Adipocyte (in vitro differentiated cells): ENCODE results near the gene LRPPRC.
"Not testable (repeated sequence)": the region's sequence is repeated elsewhere in the genome, so short reads cannot be mapped to it uniquely, and the experiment has no call there.

Source experiments
- DNase-seq: peaks from one replicate; pipeline ENCODE4 v3.0.0-alpha.2; 2015; ENCODE audit warnings: low read depth
- H3K27me3 ChIP-seq: replicated peaks from 2 replicates; pipeline ENCODE4 v1.7.0; 2013; ENCODE audit warnings: mild to moderate bottlenecking, low read length, moderate library complexity; ENCODE audit not compliant: control insufficient read depth, insufficient read depth
- H3K36me3 ChIP-seq: 2 replicates; pipeline ENCODE4 v1.7.0; 2013; ENCODE audit warnings: low read length, mild to moderate bottlenecking, moderate library complexity; ENCODE audit not compliant: control insufficient read depth, insufficient read depth, severe bottlenecking
- H3K4me1 ChIP-seq: 2 replicates; pipeline ENCODE4 v1.7.0; 2013; ENCODE audit warnings: mild to moderate bottlenecking, low read length, moderate library complexity; ENCODE audit not compliant: control insufficient read depth, insufficient read depth
- H3K4me3 ChIP-seq: 2 replicates; pipeline ENCODE4 v1.7.0; 2013; ENCODE audit warnings: mild to moderate bottlenecking, low read length, moderate library complexity
- H3K9ac ChIP-seq: 2 replicates; pipeline ENCODE4 v1.7.0; 2013; ENCODE audit warnings: mild to moderate bottlenecking, low read length, moderate library complexity
- H3K9me3 ChIP-seq: 2 replicates; pipeline ENCODE4 v1.7.0; 2013; ENCODE audit warnings: mild to moderate bottlenecking, low read length, moderate library complexity; ENCODE audit not compliant: control insufficient read depth

Gene LRPPRC

DNA sequence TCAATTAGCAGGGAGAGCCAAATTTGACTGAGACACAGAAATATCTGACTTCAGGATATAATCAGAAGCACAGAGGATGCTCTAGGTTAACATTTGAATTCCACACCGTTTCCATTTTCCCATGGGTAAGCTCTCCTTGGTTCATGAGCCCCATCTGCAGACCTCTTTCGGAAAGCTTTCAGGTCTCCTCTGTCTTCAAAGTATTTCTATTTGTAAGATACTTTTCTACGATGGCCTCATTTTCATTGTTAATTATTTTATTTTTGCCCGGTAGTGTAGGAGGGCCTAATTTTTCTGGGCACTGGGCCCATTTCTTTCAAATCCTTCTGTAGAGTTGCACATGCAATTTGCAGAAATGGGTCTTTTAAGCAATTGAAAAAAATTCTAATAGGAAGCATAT, 53.8 kb downstream of the LRPPRC start:
- H3K9me3 ChIP-seq: no peaks in the 10 kb centered on the region
- no peaks in the 10 kb centered on the region for H3K27me3 ChIP-seq
- H3K9ac ChIP-seq: no peak overlapping the region
- no peaks in the 10 kb centered on the region for H3K4me1 ChIP-seq
- no peak overlapping the region for H3K4me3 ChIP-seq
- DNase-seq: peak; percentile 7
- peaks cover 79% of the 10 kb centered on the region for H3K36me3 ChIP-seq

DNA sequence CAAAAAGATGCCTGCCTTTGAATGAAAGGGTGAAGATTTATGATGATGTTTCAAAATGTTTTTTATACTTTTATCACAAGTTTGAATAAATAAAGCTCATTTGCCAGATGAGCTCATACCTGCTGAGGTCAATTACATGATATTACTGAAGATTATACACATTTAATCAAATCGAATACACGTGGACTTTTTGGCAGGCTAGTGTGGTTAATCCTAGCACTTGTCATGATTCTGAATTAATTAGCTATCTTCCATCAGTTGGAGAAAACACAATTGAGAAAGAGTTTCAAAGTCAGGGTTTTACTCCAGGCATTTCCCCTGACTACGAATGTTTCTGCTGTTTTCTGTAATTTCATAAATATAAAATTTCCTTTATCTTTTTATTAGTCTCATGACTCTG, 54.4 kb downstream of the LRPPRC start:
- no peak overlapping the region for H3K4me3 ChIP-seq
- no peaks in the 10 kb centered on the region for H3K4me1 ChIP-seq
- H3K27me3 ChIP-seq: no peaks in the 10 kb centered on the region
- no peak for DNase-seq
- no peaks in the 10 kb centered on the region for H3K9me3 ChIP-seq
- peaks cover 78% of the 10 kb centered on the region for H3K36me3 ChIP-seq
- no peak overlapping the region for H3K9ac ChIP-seq

DNA sequence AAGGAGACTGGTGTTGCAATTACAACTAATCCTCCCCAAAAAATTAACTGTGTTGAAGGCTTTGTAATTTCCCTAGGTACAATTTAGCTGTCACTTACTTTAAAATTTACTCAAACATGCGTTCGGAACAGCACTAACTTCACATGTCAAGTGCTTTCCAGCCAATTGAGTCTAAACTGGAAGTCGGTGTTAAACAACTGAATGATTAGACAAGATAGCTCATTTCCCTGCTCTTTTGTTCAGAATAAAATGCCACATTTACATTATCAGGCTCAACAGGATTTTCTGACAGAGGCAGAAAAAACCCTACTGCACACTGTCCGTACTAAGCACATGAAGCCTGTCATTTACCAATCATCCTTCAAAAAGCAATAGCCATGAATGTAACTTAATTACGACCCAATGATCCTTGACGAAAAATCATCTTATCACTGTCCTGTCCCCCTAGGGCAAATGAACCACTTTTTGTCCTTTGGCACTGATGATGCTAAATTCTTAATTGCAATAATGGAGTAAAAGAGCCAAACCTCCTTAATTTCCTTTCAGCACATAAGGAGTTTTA, 56.0 kb downstream of the LRPPRC start:
- Histone ChIP-seq H3K9me3 (no peaks in the 10 kb centered on the region), H3K4me3 (no peak overlapping the region), H3K27me3 (no peaks in the 10 kb centered on the region), H3K9ac (no peak overlapping the region), H3K36me3 (peaks cover 69% of the 10 kb centered on the region), H3K4me1 (no peaks in the 10 kb centered on the region)
- DNase-seq: no peak

DNA sequence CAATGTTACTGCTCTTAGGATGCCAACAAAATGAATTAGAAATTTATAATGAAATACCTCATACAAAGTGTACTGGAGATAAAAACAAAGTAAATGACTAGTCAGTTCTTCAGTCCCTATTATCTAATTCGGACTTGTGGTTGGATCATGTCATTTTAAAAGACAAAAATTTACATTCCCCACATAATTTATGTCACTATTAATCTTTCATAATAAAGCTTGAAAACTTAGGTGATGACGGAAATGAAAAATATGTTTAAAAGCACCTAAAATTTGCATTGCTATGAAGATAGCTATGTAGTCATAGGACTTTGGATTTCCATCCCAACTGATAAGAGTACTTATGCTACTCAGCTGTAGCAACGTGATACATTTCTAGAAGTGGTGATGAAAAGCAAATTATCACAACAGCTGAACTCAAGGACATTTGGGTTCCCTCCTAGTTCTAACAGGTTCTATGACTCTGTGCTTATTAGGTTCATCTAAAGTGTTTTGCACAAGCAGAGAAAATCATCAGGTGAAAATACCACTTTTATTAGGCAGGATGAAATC, 58.4 kb downstream of the LRPPRC start:
- Histone ChIP-seq H3K27me3 (no peaks in the 10 kb centered on the region), H3K9me3 (no peaks in the 10 kb centered on the region), H3K4me3 (no peak overlapping the region), H3K9ac (no peak overlapping the region), H3K4me1 (no peaks in the 10 kb centered on the region), H3K36me3 (peaks cover 72% of the 10 kb centered on the region)
- no peak for DNase-seq

DNA sequence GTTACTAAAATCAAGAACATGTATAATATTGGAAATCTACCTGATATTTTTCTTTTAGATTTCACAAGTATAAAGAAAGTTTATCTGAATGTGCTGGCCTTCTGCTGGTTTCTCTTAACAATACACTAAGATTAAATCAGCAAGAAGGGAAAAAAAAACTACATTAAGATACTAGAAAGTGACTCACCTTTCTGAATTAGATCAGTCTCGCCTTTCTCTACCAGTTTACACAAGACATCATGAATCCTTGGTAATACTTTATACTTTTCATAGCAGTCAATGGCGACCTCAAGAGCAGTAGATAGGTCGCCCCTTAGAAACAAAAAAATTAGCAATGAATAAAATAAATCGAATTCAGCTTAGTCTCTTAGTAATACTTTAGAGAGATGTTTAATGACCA, 61.2 kb downstream of the LRPPRC start:
- H3K27me3 ChIP-seq: no peaks in the 10 kb centered on the region
- no peak for DNase-seq
- peaks cover 83% of the 10 kb centered on the region for H3K36me3 ChIP-seq
- H3K4me1 ChIP-seq: no peaks in the 10 kb centered on the region
- no peaks in the 10 kb centered on the region for H3K9me3 ChIP-seq
- H3K9ac ChIP-seq: no peak overlapping the region
- H3K4me3 ChIP-seq: no peak overlapping the region

DNA sequence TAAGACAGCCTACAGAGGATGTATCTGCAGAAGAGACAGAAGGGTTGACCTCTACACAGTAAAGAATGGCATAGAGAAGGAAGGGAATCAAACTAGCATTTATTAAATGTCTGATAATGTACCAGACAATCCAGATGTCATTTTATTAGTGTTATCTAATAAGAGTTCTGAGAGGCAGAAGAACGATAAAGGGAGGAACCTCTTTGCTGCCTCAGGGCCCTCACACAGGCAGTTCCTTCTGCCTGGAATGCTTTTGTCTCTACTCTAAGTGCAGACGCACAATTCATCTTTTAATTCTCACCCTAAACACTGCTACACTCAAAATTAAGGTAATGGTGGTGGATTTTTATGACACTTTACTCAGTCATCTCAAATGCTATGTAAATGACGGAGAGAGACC, 64.5 kb downstream of the LRPPRC start:
- no peaks in the 10 kb centered on the region for H3K4me1 ChIP-seq
- no peak for DNase-seq
- H3K36me3 ChIP-seq: peaks cover 91% of the 10 kb centered on the region
- no peak overlapping the region for H3K9ac ChIP-seq
- H3K4me3 ChIP-seq: no peak overlapping the region
- H3K27me3 ChIP-seq: no peaks in the 10 kb centered on the region
- no peaks in the 10 kb centered on the region for H3K9me3 ChIP-seq

DNA sequence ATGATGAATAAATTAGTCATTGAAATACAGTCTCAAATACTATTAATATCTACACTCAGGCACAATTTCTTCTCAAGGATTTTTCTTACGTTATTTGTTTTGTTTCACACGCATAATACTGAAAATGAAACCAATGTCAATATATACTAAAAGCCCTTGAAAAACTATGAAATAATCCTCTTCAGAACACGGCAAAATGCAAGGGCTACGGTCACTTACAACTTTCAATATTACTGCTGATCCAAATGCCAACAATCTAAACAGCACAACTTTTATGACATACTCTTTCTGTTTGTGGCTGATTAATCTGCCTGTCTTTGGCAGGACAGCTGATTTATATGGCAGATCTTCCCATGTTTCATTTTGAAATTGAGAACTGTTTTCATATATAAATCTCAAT, 68.3 kb downstream of the LRPPRC start:
- Histone ChIP-seq H3K36me3 (peaks cover 98% of the 10 kb centered on the region), H3K9me3 (no peaks in the 10 kb centered on the region), H3K4me1 (no peaks in the 10 kb centered on the region), H3K9ac (no peak overlapping the region), H3K4me3 (no peak overlapping the region), H3K27me3 (no peaks in the 10 kb centered on the region)
- no peak for DNase-seq

DNA sequence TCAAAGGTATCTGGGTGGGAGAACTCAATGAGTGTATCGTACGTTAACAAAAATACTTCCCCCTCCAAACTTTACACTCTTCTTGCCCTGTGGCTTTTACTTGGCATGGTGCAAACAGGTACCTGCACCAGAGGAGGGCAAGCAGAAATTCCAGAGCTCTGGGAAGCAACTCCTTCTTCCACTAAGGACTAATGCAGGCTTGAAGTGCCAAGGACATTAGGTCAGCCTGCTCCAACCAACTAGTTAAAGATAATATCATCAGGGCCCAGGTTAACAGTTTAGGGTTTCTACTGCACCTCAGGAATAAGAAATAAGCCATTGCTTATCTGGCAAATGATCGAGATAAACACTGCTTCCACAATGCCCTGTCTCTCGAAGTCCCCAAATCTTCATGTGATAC, 70.4 kb downstream of the LRPPRC start:
- H3K36me3 ChIP-seq: peaks cover 97% of the 10 kb centered on the region
- no peak overlapping the region for H3K4me3 ChIP-seq
- no peaks in the 10 kb centered on the region for H3K4me1 ChIP-seq
- H3K9ac ChIP-seq: no peak overlapping the region
- DNase-seq: no peak
- H3K27me3 ChIP-seq: no peaks in the 10 kb centered on the region
- H3K9me3 ChIP-seq: no peaks in the 10 kb centered on the region

DNA sequence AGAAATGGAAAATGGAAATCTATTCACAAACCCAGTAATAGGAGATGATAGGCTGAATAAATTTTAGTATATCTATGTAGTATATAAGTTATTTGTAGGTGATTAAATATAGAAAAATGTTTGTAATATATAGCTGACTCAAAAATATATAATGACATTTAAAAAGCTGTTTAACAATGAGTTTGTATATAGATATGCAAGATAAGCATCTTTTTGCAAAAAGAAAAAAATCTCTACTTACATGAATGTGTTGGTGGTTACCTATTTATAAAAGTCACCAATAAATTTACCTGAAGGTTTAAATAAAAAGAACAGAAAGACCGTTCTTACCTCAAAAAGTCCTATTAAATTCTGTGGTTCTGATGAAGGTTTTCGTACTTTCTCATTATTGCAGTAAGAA, 71.3 kb downstream of the LRPPRC start:
- Histone ChIP-seq H3K27me3 (no peaks in the 10 kb centered on the region), H3K9ac (no peak overlapping the region), H3K9me3 (no peaks in the 10 kb centered on the region), H3K36me3 (peaks cover 93% of the 10 kb centered on the region), H3K4me3 (no peak overlapping the region), H3K4me1 (no peaks in the 10 kb centered on the region)
- DNase-seq: no peak

DNA sequence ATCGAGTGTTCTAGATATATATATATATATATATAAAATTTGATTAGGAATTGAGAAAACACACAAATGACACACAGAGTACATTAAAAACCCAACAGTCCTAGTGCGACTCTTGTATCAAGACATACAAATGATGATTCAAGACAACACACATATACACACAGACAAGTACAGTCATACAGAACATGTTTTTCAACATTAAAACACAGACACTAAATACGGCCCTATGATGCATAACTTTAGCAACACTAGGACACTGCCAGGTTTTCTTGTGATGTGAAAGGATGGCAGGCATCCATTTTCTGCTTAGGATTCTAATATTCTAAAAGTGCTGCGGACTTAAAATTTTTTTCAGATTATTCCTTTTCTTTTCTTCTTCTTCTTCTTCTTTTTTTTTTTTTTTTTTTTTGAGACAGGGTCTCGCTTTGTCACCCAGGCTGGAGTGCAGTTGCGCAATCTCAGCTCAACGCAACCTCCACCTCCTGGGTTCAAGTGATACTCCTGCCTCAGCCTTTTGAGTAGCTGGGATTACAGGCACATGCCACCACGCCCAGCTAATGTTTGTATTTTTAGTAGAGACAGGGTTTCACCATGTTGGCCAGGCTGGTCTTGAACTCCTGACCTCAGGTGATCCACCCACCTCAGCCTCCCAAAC, 84.5 kb downstream of the LRPPRC start:
- peaks cover 74% of the 10 kb centered on the region for H3K36me3 ChIP-seq

DNA sequence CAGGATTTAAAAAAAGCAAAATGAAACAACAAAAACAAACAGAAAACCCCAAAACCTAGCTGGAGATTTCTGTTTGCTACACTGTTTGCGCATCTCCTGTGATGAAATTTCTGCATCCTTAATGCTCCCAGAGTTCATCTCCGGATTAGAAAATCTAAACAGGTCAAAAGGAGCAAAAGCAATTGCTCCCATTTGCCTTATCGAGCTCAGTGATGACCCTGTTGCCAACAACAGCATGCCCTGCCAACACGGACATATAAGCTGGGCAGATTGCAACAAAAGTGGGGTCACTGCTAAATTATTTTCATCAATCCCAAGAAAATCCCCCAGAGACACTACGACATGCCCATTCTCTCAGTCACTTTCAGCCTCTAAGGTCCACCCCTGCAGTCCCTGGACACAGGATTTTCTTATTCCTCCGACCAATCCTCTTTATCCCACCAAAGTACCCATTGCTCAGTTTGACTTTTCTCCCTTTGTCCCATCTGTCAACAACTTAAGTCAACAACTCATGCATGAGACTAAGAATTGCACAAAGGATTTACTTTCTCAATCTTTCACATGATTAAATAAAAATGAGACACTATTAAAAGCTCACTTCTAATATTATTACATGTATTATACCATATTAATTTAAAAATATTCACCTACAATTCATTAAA, 89.2 kb downstream of the LRPPRC start:
- H3K27me3 ChIP-seq: no peaks in the 10 kb centered on the region
- peaks cover 10% of the 10 kb centered on the region for H3K4me1 ChIP-seq
- H3K9me3 ChIP-seq: no peaks in the 10 kb centered on the region
- DNase-seq: no peak
- no peak overlapping the region for H3K9ac ChIP-seq
- no peak overlapping the region for H3K4me3 ChIP-seq
- peaks cover 62% of the 10 kb centered on the region for H3K36me3 ChIP-seq

More for the DNA sequence above, 84.5 kb downstream of the LRPPRC start:
- not testable (repeated sequence) for H3K9me3 ChIP-seq, H3K4me1 ChIP-seq, DNase-seq, H3K27me3 ChIP-seq, H3K9ac ChIP-seq, H3K4me3 ChIP-seq
